HUES48 (cell line): ENCODE results near the gene TCFL5.

ENCODE experiments used
- H3K27ac ChIP-seq: one replicate; pipeline ENCODE4 v1.7.0; 2013; ENCODE audit warnings: low read depth, low read length, inconsistent platforms
- H3K27me3 ChIP-seq: 2 replicates; pipeline ENCODE4 v1.6.1; 2013; ENCODE audit warnings: mild to moderate bottlenecking, low read length; ENCODE audit not compliant: control insufficient read depth, insufficient read depth
- H3K36me3 ChIP-seq: 2 replicates; pipeline ENCODE4 v1.6.1; 2013; ENCODE audit warnings: low read length; ENCODE audit not compliant: control insufficient read depth, insufficient read depth
- H3K4me1 ChIP-seq: 2 replicates; pipeline ENCODE4 v1.6.1; 2013; ENCODE audit warnings: mild to moderate bottlenecking, low read length; ENCODE audit not compliant: control insufficient read depth, insufficient read depth
- H3K4me3 ChIP-seq: 2 replicates; pipeline ENCODE4 v1.5.1; 2013; ENCODE audit warnings: mild to moderate bottlenecking, low read depth, low read length
- H3K9ac ChIP-seq: 2 replicates; pipeline ENCODE4 v1.6.1; 2013; ENCODE audit warnings: mild to moderate bottlenecking, low read depth, low read length, moderate library complexity
- H3K9me3 ChIP-seq: 2 replicates; pipeline ENCODE4 v1.6.1; 2013; ENCODE audit warnings: low read length; ENCODE audit not compliant: control insufficient read depth, insufficient read depth

Gene TCFL5

GRCh38 chr20:62811720-62812119 lies 49.9 kb downstream of the TCFL5 start:
- Histone ChIP-seq H3K9ac (no peak overlapping the region), H3K4me1 (peaks cover 9% of the 10 kb centered on the region; the same call in 1 of the 2 replicates), H3K36me3 (peaks cover 48% of the 10 kb centered on the region), H3K4me3 (no peak overlapping the region), H3K9me3 (no peaks in the 10 kb centered on the region), H3K27ac (no peak overlapping the region), H3K27me3 (peaks cover 6% of the 10 kb centered on the region; the same call in 1 of the 2 replicates)

GRCh38 chr20:62811320-62811719 lies 50.3 kb downstream of the TCFL5 start:
- Histone ChIP-seq H3K9ac (no peak overlapping the region), H3K36me3 (peaks cover 48% of the 10 kb centered on the region), H3K27ac (no peak overlapping the region), H3K4me3 (no peak overlapping the region), H3K9me3 (no peaks in the 10 kb centered on the region), H3K27me3 (peaks cover 3% of the 10 kb centered on the region; the same call in 1 of the 2 replicates), H3K4me1 (peaks cover 9% of the 10 kb centered on the region; the same call in 1 of the 2 replicates)

GRCh38 chr20:62809530-62810428 lies 51.8 kb downstream of the TCFL5 start:
- no peaks in the 10 kb centered on the region for H3K9me3 ChIP-seq
- no peak overlapping the region for H3K9ac ChIP-seq
- no peaks in the 10 kb centered on the region for H3K27me3 ChIP-seq
- peaks cover 48% of the 10 kb centered on the region for H3K36me3 ChIP-seq
- peaks cover 6% of the 10 kb centered on the region; the same call in 1 of the 2 replicates for H3K4me1 ChIP-seq
- no peak overlapping the region for H3K4me3 ChIP-seq
- H3K27ac ChIP-seq = no peak overlapping the region

- 0 out of 2 replicates have a peak, but pooled peaks cover 3% of the 10 kb centered on the region for H3K27me3 ChIP-seq
- H3K27ac ChIP-seq = no peak overlapping the region
- H3K36me3 ChIP-seq = peaks cover 45% of the 10 kb centered on the region
- H3K9me3 ChIP-seq = no peaks in the 10 kb centered on the region
- no peak overlapping the region for H3K4me3 ChIP-seq
- peaks cover 6% of the 10 kb centered on the region; the same call in 1 of the 2 replicates for H3K4me1 ChIP-seq
- no peak overlapping the region for H3K9ac ChIP-seq
Measured at GRCh38 chr20:62808211-62808865, 53.3 kb downstream of the TCFL5 start.

GRCh38 chr20:62807444-62808210 lies 54.0 kb downstream of the TCFL5 start:
- H3K9me3 ChIP-seq = no peaks in the 10 kb centered on the region
- H3K4me3 ChIP-seq = no peak overlapping the region
- peaks cover 6% of the 10 kb centered on the region; the same call in 1 of the 2 replicates for H3K4me1 ChIP-seq
- H3K27ac ChIP-seq = no peak overlapping the region
- H3K27me3 ChIP-seq = 0 out of 2 replicates have a peak, but pooled peaks cover 3% of the 10 kb centered on the region
- H3K36me3 ChIP-seq = peaks cover 41% of the 10 kb centered on the region
- no peak overlapping the region for H3K9ac ChIP-seq

GRCh38 chr20:62806383-62807050 lies 55.1 kb downstream of the TCFL5 start:
- H3K27ac ChIP-seq = no peak overlapping the region
- 0 out of 2 replicates have a peak, but pooled peaks cover 3% of the 10 kb centered on the region for H3K27me3 ChIP-seq
- peaks cover 31% of the 10 kb centered on the region for H3K36me3 ChIP-seq
- H3K4me3 ChIP-seq = no peak overlapping the region
- peaks cover 6% of the 10 kb centered on the region; the same call in 1 of the 2 replicates for H3K4me1 ChIP-seq
- no peaks in the 10 kb centered on the region for H3K9me3 ChIP-seq
- H3K9ac ChIP-seq = no peak overlapping the region

GRCh38 chr20:62805711-62806382 lies 55.8 kb downstream of the TCFL5 start:
- Histone ChIP-seq H3K27me3 (0 out of 2 replicates have a peak, but pooled peaks cover 3% of the 10 kb centered on the region), H3K9ac (no peak overlapping the region), H3K36me3 (peaks cover 32% of the 10 kb centered on the region), H3K27ac (peak overlapping the region; percentile 20), H3K9me3 (no peaks in the 10 kb centered on the region), H3K4me1 (peaks cover 6% of the 10 kb centered on the region; the same call in 1 of the 2 replicates), H3K4me3 (peak overlapping the region; percentile 87)

GRCh38 chr20:62805155-62805710 lies 56.4 kb downstream of the TCFL5 start:
- Histone ChIP-seq H3K4me1 (peaks cover 6% of the 10 kb centered on the region; the same call in 1 of the 2 replicates), H3K27ac (no peak overlapping the region), H3K9ac (no peak overlapping the region), H3K4me3 (peak overlapping the region; percentile 87), H3K36me3 (peaks cover 32% of the 10 kb centered on the region), H3K27me3 (0 out of 2 replicates have a peak, but pooled peaks cover 3% of the 10 kb centered on the region), H3K9me3 (no peaks in the 10 kb centered on the region)

- no peak within 1 kb of the TSS for H3K9ac ChIP-seq
- peaks cover 32% of the 10 kb centered on the region for H3K36me3 ChIP-seq
- H3K27ac ChIP-seq = no peak within 1 kb of the TSS
- H3K4me1 ChIP-seq = peaks cover 6% of the 10 kb centered on the region; the same call in 1 of the 2 replicates
- peak within 1 kb of the TSS; percentile 87 for H3K4me3 ChIP-seq
- 0 out of 2 replicates have a peak, but pooled peaks cover 3% of the 10 kb centered on the region for H3K27me3 ChIP-seq
- no peaks in the 10 kb centered on the region for H3K9me3 ChIP-seq
Measured at GRCh38 chr20:62804627-62805154, 56.9 kb downstream of the TCFL5 start, which contains the start of gene OGFR. OGFR (plus strand) TSS chr20:62804835; CDS start chr20:62804860, 25 bp downstream.
